Astrocyte of the spinal cord (primary cell): ENCODE data around the gene SAMD14.
"Not testable (repeated sequence)": the region's sequence is repeated elsewhere in the genome, so short reads cannot be mapped to it uniquely, and the experiment has no call there.

Experiments
- DNase-seq: peaks from one replicate; pipeline ENCODE4 v3.0.0; 2011; ENCODE audit warnings: low read depth, low spot score
- H3K4me3 ChIP-seq: 2 replicates; pipeline ENCODE4 v1.5.1; 2011; ENCODE audit warnings: low read depth, mild to moderate bottlenecking, low read length, moderate library complexity
- in situ Hi-C: cut with HindIII; loops from 2 replicates; pipeline ENCODE4 v1.10.0; 2017; ENCODE audit warnings: low sequenced_read_pairs
- TF ChIP-seq, protein P1 (sequence below): IDR thresholded peaks from 2 replicates; pipeline ENCODE4 v1.5.1; 2012; ENCODE audit warnings: low read depth, mild to moderate bottlenecking, low read length, inconsistent platforms

The SAMD14 gene

GRCh38 chr17:50065056-50065455, 64.9 kb downstream of the SAMD14 start:
- TF ChIP-seq, protein P1, sequence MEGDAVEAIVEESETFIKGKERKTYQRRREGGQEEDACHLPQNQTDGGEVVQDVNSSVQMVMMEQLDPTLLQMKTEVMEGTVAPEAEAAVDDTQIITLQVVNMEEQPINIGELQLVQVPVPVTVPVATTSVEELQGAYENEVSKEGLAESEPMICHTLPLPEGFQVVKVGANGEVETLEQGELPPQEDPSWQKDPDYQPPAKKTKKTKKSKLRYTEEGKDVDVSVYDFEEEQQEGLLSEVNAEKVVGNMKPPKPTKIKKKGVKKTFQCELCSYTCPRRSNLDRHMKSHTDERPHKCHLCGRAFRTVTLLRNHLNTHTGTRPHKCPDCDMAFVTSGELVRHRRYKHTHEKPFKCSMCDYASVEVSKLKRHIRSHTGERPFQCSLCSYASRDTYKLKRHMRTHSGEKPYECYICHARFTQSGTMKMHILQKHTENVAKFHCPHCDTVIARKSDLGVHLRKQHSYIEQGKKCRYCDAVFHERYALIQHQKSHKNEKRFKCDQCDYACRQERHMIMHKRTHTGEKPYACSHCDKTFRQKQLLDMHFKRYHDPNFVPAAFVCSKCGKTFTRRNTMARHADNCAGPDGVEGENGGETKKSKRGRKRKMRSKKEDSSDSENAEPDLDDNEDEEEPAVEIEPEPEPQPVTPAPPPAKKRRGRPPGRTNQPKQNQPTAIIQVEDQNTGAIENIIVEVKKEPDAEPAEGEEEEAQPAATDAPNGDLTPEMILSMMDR = no peak
- in situ Hi-C loops = no loop called here
- H3K4me3 ChIP-seq = no peak overlapping the region
- DNase-seq = no peak

DNA sequence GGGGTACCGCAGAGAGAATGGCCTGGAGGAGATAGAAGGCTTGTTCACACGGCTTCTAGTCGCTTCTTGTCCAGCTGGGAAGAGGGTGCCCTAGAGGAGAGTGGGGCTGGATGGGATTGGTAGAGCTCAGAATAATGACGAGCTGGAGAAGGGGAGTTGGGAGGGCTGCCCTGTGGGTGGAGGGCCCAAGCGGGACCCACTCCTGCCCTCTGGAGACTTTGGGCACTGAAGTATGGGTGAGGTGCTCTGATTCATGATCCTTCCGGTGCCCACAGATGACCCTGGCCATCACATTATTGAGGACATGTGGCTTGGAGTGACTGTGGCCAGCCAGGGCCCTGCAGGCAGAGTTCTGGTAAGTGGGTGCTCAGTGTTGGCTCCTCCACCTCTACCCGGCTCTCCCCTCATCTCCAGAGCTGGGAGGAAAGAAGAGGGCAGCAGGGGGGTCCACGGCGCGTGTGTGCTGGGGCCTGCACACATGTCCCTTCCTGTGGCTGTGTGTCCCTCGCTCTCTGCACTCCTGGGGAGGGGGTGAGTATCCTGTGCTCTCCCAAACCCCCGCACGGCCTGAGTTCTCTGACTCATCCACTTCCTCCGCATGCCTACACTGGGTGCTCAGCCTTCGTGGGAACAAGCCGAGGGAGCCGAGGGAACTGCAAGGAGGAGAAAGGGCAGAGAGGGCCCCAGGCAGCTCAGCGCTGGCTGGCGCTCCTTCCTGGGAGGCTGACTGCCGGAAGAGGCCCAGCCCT, 65.5 kb downstream of the SAMD14 start:
- in situ Hi-C loops = no loop called here
- TF ChIP-seq, protein P1 = no peak

DNA sequence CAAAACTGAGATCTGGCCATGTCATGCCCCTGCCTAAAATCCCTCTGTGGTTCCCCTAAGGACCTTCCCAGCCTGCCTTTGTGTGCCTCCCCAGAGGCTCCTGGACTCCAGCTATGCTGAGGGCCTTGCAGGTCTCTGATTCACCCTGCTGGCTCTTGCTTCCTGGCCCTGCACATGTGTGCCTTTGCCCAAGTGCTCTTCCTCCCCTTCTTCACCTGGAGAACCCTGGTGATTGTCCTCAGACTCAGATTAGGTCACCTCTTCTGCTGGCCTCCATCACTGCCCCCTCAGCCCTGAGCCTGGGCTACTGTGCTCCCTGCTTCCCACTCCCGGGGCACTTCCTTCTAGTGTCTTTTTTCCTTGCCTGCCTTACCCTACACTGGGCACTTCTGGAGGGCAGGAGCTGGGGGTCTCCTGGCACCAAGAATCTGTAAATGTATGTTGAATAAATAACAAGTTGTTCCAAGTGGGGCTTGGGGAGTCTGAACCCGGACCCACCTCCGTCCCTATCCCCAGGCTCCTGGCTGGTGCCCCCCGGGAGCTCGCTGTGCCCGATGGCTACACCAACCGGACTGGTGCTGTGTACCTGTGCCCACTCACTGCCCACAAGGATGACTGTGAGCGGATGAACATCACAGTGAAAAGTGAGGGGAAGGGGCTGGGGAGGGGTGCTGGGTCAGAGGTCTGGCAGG, 66.3 kb downstream of the SAMD14 start:
- H3K4me3 ChIP-seq = no peak overlapping the region
- in situ Hi-C loops = no loop called here
- no peak for DNase-seq
- TF ChIP-seq, protein P1 = no peak

More for the DNA sequence above, 65.5 kb downstream of the SAMD14 start:
- DNase-seq = peak; percentile 91
- no peak overlapping the region for H3K4me3 ChIP-seq

DNA sequence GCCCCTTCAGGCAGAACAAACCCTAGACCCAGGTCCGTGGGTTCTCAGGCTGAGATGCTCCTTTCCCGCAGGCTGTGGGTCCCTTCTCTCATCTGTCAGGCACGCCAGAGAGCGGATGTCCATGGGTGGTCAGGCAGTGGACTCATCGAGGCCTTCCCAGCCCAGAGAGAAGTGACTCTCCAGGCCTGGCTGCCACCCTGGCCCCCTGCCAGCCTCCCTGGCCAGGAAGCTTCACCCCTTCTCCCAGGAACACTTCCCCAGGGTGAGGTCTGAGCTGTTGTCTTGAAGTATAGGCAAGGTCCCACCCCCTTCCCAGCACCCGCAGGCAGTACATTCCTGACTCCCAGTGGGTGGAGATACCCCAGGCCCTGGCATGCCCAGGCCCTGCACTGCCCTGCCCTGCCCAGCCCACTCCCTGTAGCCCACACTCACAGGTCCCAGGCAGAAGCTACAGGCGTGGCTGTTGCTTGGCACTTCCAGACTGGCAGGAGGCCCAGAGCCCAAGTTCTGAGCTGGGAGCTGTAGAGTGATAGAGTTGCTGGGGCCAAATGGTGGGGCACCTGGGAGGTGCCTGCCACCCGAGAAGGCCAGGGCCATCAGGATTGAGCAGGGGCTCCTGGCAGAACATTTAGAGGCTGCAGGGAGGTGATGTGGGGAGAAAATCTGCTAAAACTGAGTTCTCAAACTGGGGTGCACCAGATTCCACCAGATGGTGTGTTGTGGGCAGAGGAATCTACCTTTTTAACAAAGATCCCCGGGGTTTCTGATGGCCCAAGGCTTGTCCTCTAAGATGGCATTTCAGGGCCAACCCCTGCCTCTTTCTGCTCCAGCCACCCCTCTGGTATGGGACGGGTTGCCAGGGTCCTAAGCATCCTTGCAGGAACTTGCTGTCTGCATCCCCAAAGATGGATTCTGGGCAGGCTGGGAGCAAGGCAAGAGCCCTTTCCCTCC, 67.4 kb downstream of the SAMD14 start:
- TF ChIP-seq, protein P1 = no peak
- in situ Hi-C loops = no loop called here
- no peak overlapping the region for H3K4me3 ChIP-seq
- DNase-seq = peak; percentile 79

GRCh38 chr17:50061713-50062045, 68.3 kb downstream of the SAMD14 start:
- DNase-seq, H3K4me3 ChIP-seq, in situ Hi-C loops: not testable (repeated sequence)

DNA sequence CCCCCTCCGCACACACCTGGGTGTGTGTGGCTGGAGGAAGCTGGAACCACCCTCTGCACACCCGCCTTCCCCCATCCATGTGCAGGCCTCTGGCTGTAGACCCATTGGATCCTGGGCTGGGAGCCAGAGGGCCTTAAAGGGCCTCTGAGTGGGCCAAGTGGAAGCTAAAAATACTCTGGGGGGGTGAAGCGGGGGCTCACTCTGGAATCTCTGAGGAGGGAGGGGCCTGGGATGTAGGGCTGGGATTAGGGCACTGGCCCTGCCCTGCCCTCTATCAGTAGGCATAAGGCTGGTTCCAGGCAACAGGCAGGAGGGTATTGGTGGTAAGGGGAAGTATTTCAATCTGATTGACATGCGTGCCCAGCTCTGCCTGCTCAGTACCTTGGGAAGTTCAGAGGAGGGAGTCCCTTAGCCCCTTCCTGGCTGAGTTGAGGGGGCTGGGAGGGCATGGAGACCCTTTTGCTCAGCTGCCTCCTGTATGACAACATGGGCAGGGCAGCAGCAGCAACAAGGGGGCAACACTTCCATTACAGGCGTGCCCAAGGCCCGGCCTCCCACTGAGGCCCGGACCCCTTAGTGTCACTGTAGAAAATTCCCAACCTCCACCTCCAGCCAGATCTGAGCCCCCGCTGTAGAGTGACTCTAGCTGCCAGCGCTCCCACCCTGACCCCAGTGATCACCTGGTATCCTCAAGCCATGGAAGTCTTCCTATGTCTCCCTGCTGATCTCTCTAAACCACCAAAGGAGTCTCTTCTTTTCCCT, 68.8 kb downstream of the SAMD14 start:
- TF ChIP-seq, protein P1 = no peak
- H3K4me3 ChIP-seq = no peak overlapping the region
- in situ Hi-C loops = no loop called here
- DNase-seq = peak; percentile 48
